Mammary epithelial cell (primary cell): Measurements from ENCODE around the gene SORCS2.

Source experiments
- CTCF ChIP-seq, 2 donors: IDR thresholded peaks in 1 of 2; conservative IDR thresholded peaks in 1 of 2; 2 replicates each; pipeline ENCODE4 v1.5.1; 2011 to 2012; ENCODE audit warnings: inconsistent platforms in 2 of 2, low read length in 2 of 2, mild to moderate bottlenecking in 2 of 2, control low read depth in 1 of 2, low read depth in 1 of 2; ENCODE audit not compliant: insufficient read depth in 1 of 2; ENCODE audit errors: extremely low read depth in 1 of 2
- EZH2 ChIP-seq: IDR thresholded peaks from 2 replicates; pipeline ENCODE4 v1.6.1; 2012; ENCODE audit warnings: low read length, inconsistent platforms, borderline replicate concordance

- TF ChIP-seq CTCF (conservative IDR thresholded peaks at IDR 0.05 in 1 of 2, IDR thresholded peaks at IDR 0.05 in 1 of 2; ENCODE audit: extremely low read depth in 1 of 2, insufficient read depth in 1 of 2, low read depth in 1 of 2, low read length in 2 of 2) = no peak
- no peak for TF ChIP-seq EZH2
Observed at GRCh38 chr4:7289589-7289988, 97.3 kb downstream of the SORCS2 start.
